HepG2 (cell line): ENCODE results near the gene CDC34. TPM values are rescaled to one million over a fixed set of nuclear protein-coding genes. Genes with fewer than 3 reads are reported as not detected.

ENCODE experiments used
- ATAC-seq: fragments of 200-7000 bp; cut with Tn5 transposase; 3 replicates; pipeline ENCODE4 v1.9.1; 2020; ENCODE audit warnings: mild to moderate bottlenecking, moderate library complexity
- BruUV-seq: library from RNA; stranded (reverse); fragments of 400-500 nt; replicated peaks from 2 replicates; lab custom pipeline; 2021; lab: Mats Ljungman, UMichigan
- CTCF ChIA-PET: fragments of 300-600 bp; formaldehyde crosslinking; extraction: SDS; loops from one replicate; lab custom pipeline; 2021; ENCODE audit warnings: low total read pairs, inconsistent platforms, low intra/inter-chr PET ratio; lab: Yijun Ruan, JAX
- POLR2A ChIA-PET: fragments of 350-600 bp; sonication (Branson Sonifier 250); formaldehyde crosslinking; loops from one replicate; lab custom pipeline; 2020; ENCODE audit warnings: antibody characterized with exemption, inconsistent platforms; lab: Yijun Ruan, JAX
- DNase-seq: peaks from one replicate; pipeline ENCODE4 v3.0.0-alpha.2; 2015; ENCODE audit warnings: low spot score
- FAIRE-seq: peaks from 3 replicates; lab custom pipeline; 2011; peaks lifted over from hg19 to GRCh38; lab: Jason Lieb, UNC
- H2AFZ ChIP-seq: one replicate; pipeline ENCODE4 v1.6.1; 2011; ENCODE audit warnings: low read length, inconsistent platforms
- H3K27ac ChIP-seq: fragments of 300-600 bp; 3 replicates; pipeline ENCODE4 v1.8.0; 2011; ENCODE audit warnings: mixed run types, mild to moderate bottlenecking, mixed read lengths, low read length, inconsistent platforms; ENCODE audit not compliant: insufficient read depth; ENCODE audit errors: extremely low read length
- H3K27me3 ChIP-seq, 2 experiments: fragments of 200-600 bp in 1 of 2; 2 replicates in 1 of 2; 3 replicates in 1 of 2; pipeline versions ENCODE4 v1.6.0 to v1.8.0; 2011; ENCODE audit warnings: low read length in 2 of 2, mild to moderate bottlenecking in 2 of 2, moderate library complexity in 2 of 2, inconsistent platforms in 1 of 2; ENCODE audit not compliant: insufficient read depth in 2 of 2, control insufficient read depth in 1 of 2
- H3K36me3 ChIP-seq, 2 experiments: fragments of 200-600 bp in 1 of 2; replicated peaks in 1 of 2; 2 replicates in 1 of 2; 3 replicates in 1 of 2; pipeline versions ENCODE4 v1.5.1 to v1.8.0; 2011; ENCODE audit warnings: low read length in 2 of 2, inconsistent platforms in 1 of 2; ENCODE audit not compliant: insufficient read depth in 2 of 2, control insufficient read depth in 1 of 2
- H3K4me1 ChIP-seq: 2 replicates; pipeline ENCODE4 v1.5.1; 2012; ENCODE audit warnings: low read length, inconsistent platforms; ENCODE audit not compliant: insufficient read depth
- H3K4me2 ChIP-seq: 2 replicates; pipeline ENCODE4 v1.6.0; 2011; ENCODE audit warnings: low read depth, low read length, inconsistent platforms
- H3K4me3 ChIP-seq, 3 experiments: fragments of 200-600 bp in 1 of 3; sonication (generic), shearing (Covaris generic) in 1 of 3; replicated peaks in 1 of 3; 2 replicates each; pipeline ENCODE4 v1.5.1; 2011 to 2016; ENCODE audit warnings: low read length in 3 of 3, inconsistent platforms in 2 of 3, low read depth in 2 of 3, mild to moderate bottlenecking in 2 of 3, control low read depth in 1 of 3, mixed read lengths in 1 of 3; ENCODE audit not compliant: insufficient read depth in 1 of 3
- H3K79me2 ChIP-seq: one replicate; pipeline ENCODE4 v1.6.1; 2011; ENCODE audit warnings: low read length, inconsistent platforms; ENCODE audit not compliant: insufficient read depth
- H3K9ac ChIP-seq: 2 replicates; pipeline ENCODE4 v1.6.0; 2011; ENCODE audit warnings: mild to moderate bottlenecking, low read depth, low read length, inconsistent platforms; ENCODE audit not compliant: insufficient read depth
- H3K9me3 ChIP-seq: 2 replicates; pipeline ENCODE4 v1.5.1; 2012; ENCODE audit warnings: mild to moderate bottlenecking, low read length
- H4K20me1 ChIP-seq: 2 replicates; pipeline ENCODE4 v1.6.0; 2011; ENCODE audit warnings: inconsistent platforms, mild to moderate bottlenecking, low read length, moderate library complexity; ENCODE audit not compliant: insufficient read depth
- BHLHE40 ChIP-seq: IDR thresholded peaks from 2 replicates; pipeline ENCODE4 v1.6.1; 2011; ENCODE audit warnings: low read length, improper control_type of control experiment
- ELF3 ChIP-seq: IDR thresholded peaks from 2 replicates; pipeline ENCODE4 v1.6.1; 2016; ENCODE audit warnings: missing genetic modification reagents, missing compliant biosample characterization
- GABPA ChIP-seq, 2 experiments: IDR thresholded peaks; 2 replicates each; pipeline ENCODE4 v1.6.1; 2011 to 2016; ENCODE audit warnings: low read depth in 2 of 2, low read length in 1 of 2, missing biosample characterization in 1 of 2, missing genetic modification characterization in 1 of 2
- KLF13 ChIP-seq: sonication (generic); formaldehyde crosslinking; IDR thresholded peaks from 2 replicates; pipeline ENCODE4 v1.4.0; 2020; ENCODE audit warnings: mild to moderate bottlenecking, missing genetic modification reagents
- NR1H2 ChIP-seq: sonication (generic); formaldehyde crosslinking; IDR thresholded peaks from 2 replicates; pipeline ENCODE4 v1.8.1; 2022; ENCODE audit warnings: low read depth, missing genetic modification reagents, borderline replicate concordance
- RARA ChIP-seq: IDR thresholded peaks from 2 replicates; pipeline ENCODE4 v1.6.1; 2016; ENCODE audit warnings: missing genetic modification reagents, missing compliant biosample characterization
- ZNF18 ChIP-seq: sonication (generic); formaldehyde crosslinking; IDR thresholded peaks from 2 replicates; pipeline ENCODE4 v1.8.0; 2022; ENCODE audit warnings: mild to moderate bottlenecking, missing genetic modification reagents; ENCODE audit not compliant: insufficient replicate concordance
- ZNF329 ChIP-seq: sonication (generic); formaldehyde crosslinking; IDR thresholded peaks from 2 replicates; pipeline ENCODE4 v1.9.0; 2021; ENCODE audit warnings: low read depth, mild to moderate bottlenecking, missing genetic modification reagents
- ZNF550 ChIP-seq: sonication (generic); formaldehyde crosslinking; IDR thresholded peaks from 2 replicates; pipeline ENCODE4 v1.4.0; 2020; ENCODE audit warnings: mild to moderate bottlenecking, missing genetic modification reagents, borderline replicate concordance
- ZNF562 ChIP-seq: sonication (generic); formaldehyde crosslinking; IDR thresholded peaks from 2 replicates; pipeline ENCODE4 v1.8.0; 2022; ENCODE audit warnings: missing genetic modification reagents, borderline replicate concordance
- WGBS: methylation state at CpG from one replicate; pipeline ENCODE4 v1.1.6; 2017; ENCODE audit warnings: low lambda C conversion rate; 5-methylcytosine and 5-hydroxymethylcytosine counted together
- in situ Hi-C: cut with HindIII; loops from 2 replicates; pipeline ENCODE4 v1.10.0; 2017; ENCODE audit warnings: low pct_unique_long_range_greater_than_20kb; ENCODE audit not compliant: extremely low pct_ligation_motif_present
- intact Hi-C: fragments of 100-400 bp; cut with micrococcal nuclease; formaldehyde crosslinking; loops from one replicate; pipeline ENCODE4 v1.10.0; 2022; ENCODE audit not compliant: unreplicated experiment
- polyA plus RNA-seq, 8 experiments: library from polyadenylated mRNA; depleted of rRNA in 3 of 8; stranded (reverse) in 7 of 8; unstranded in 1 of 8; fragments of >200 nt; fragmentation: Illumina TruSeq in 4 of 8; extraction: Trizol in 4 of 8; gene quantifications; 2 replicates each; pipeline versions ENCODE4 v1.2.1 to v1.2.3, GENCODE V29; 2011 to 2016; ENCODE audit warnings: low read depth in 4 of 8, missing spikeins in 1 of 8, mixed read lengths in 1 of 8; ENCODE audit not compliant: insufficient read depth in 1 of 8
- total RNA-seq, 5 experiments: library from RNA; depleted of rRNA; stranded (reverse); fragments of >200 nt; fragmentation: Illumina TruSeq; extraction: Trizol; gene quantifications; 2 replicates each; pipeline ENCODE4 v1.2.3, GENCODE V29; 2016; ENCODE audit warnings: low read depth in 1 of 5
- TF ChIP-seq, protein P1 (sequence below): IDR thresholded peaks from 2 replicates; pipeline ENCODE4 v1.6.1; 2016; ENCODE audit warnings: missing biosample characterization, missing genetic modification reagents, low read depth

Gene CDC34
- total and polyA plus RNA-seq, 2 of the 13 experiments (the other 11 are each of a cell fraction or from before 2014, with no cell fraction given) = 138 to 150 TPM

GRCh38 chr19:560121-560520, 28.6 kb downstream of the CDC34 start:
- H2AFZ ChIP-seq = no peak overlapping the region
- H4K20me1 ChIP-seq = no peaks in the 10 kb centered on the region
- H3K27ac ChIP-seq = no peak overlapping the region
- ChIA-PET POLR2A (no interaction called here), CTCF (no interaction called here)
- H3K27me3 ChIP-seq = no peaks in the 10 kb centered on the region; a peak in 1 of 5 replicates
- H3K36me3 ChIP-seq = no peaks in the 10 kb centered on the region
- ATAC-seq = no peak
- no peak for DNase-seq
- H3K79me2 ChIP-seq = no peaks in the 10 kb centered on the region
- no peaks in the 10 kb centered on the region for H3K9me3 ChIP-seq
- no peak overlapping the region for H3K4me2 ChIP-seq
- intact Hi-C loops = no loop called here
- TF ChIP-seq NR1H2 (CRISPR knock-in tag) = no peak
- TF ChIP-seq, protein P1, sequence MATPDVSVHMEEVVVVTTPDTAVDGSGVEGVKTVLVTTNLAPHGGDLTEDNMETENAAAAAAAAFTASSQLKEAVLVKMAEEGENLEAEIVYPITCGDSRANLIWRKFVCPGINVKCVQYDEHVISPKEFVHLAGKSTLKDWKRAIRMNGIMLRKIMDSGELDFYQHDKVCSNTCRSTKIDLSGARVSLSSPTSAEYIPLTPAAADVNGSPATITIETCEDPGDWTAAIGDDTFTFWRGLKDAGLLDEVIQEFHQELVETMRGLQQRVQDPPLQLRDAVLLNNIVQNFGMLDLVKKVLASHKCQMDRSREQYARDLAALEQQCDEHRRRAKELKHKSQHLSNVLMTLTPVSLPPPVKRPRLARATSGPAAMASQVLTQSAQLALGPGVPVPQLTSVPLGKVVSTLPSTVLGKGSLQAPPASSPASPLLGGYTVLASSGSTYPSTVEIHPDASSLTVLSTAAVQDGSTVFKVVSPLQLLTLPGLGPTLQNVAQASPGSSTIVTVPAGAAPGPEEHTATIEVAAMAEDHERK (CRISPR knock-in tag) = no peak
- WGBS = 92% methylated on average over 12 of the region's 12 CpGs
- no TSS peak for BruUV-seq
- in situ Hi-C loops = no loop called here
- no peak for FAIRE-seq
- no peak overlapping the region for H3K9ac ChIP-seq
- peaks cover 50% of the 10 kb centered on the region for H3K4me1 ChIP-seq
- no peak overlapping the region for H3K4me3 ChIP-seq

GRCh38 chr19:566403-566802, 34.8 kb downstream of the CDC34 start:
- FAIRE-seq = peak; percentile 69
- no TSS peak for BruUV-seq
- Histone ChIP-seq H3K4me2 (peak overlapping the region; percentile 36), H3K79me2 (peaks cover 3% of the 10 kb centered on the region), H3K9me3 (no peaks in the 10 kb centered on the region), H3K36me3 (no peaks in the 10 kb centered on the region), H3K4me1 (peaks cover 27% of the 10 kb centered on the region), H3K4me3 (peak overlapping the region in 1 of 3 experiments; percentile 5; a peak in 1 of 6 replicates), H3K9ac (no peak overlapping the region), H4K20me1 (no peaks in the 10 kb centered on the region), H2AFZ (no peak overlapping the region), H3K27ac (peak overlapping the region; percentile 53), H3K27me3 (no peaks in the 10 kb centered on the region)
- intact Hi-C loops (loop anchor here (1.0 kb wide), 1 partner anchor 10 kb away; no protein-coding TSS in a partner anchor), in situ Hi-C loops (no loop called here)
- ATAC-seq = peak; percentile 40; the same call in 1 of the 3 replicates
- DNase-seq = peak; percentile 81
- CTCF ChIA-PET = no interaction called here
- POLR2A ChIA-PET = interaction anchor here (0.8 to 1.6 kb wide), 4 partner anchors 8 to 67 kb away, joined by 3 to 16 read pairs (median 4); partner anchors contain the start of gene POLRMT
- WGBS = 52% methylated on average over 19 of the region's 19 CpGs
- TF ChIP-seq ZNF18 (CRISPR knock-in tag) = no peak
- no peak for TF ChIP-seq KLF13
- TF ChIP-seq GABPA (IDR thresholded peaks at IDR 0.05; ENCODE audit: low read depth, low read length) = no peak
- no peak for TF ChIP-seq GABPA (CRISPR knock-in tag; IDR thresholded peaks at IDR 0.05; ENCODE audit: low read depth)
- TF ChIP-seq ZNF329 (CRISPR knock-in tag) = no peak
- TF ChIP-seq RARA (CRISPR knock-in tag) = peak; percentile 31; the same call in 1 of the 2 replicates
- 0 out of 2 replicates have a peak, but pooled peaks have one; percentile 43 for TF ChIP-seq ELF3
- no peak for TF ChIP-seq ZNF562 (CRISPR knock-in tag)
- TF ChIP-seq ZNF550 (CRISPR knock-in tag) = no peak
- TF ChIP-seq BHLHE40 = peak; percentile 40; the same call in 1 of the 2 replicates
